Left colon (tissue), 2 donors: ENCODE results near the gene AIF1L. TPM values are rescaled to one million over a fixed set of nuclear protein-coding genes. Genes with fewer than 3 reads are reported as not detected.
A peak's percentile ranks its signal among the peaks of the same experiment; 100 is the strongest.
"Not testable (repeated sequence)": the region's sequence is repeated elsewhere in the genome, so short reads cannot be mapped to it uniquely, and the experiment has no call there.

Experiments
- ATAC-seq: fragments of 200-7000 bp; cut with Tn5 transposase; one replicate; pipeline ENCODE4 v1.9.1; 2020; ENCODE audit warnings: mild to moderate bottlenecking, moderate library complexity
- DNase-seq, 2 donors: peaks; one replicate each; pipeline ENCODE4 v3.0.0-alpha.2; 2020
- intact Hi-C, 2 donors: fragments of 100-400 bp; cut with DNase I in 1 of 2; cut with micrococcal nuclease in 1 of 2; formaldehyde crosslinking; loops; one replicate each; pipeline versions ENCODE4 v1.11.2 to v1.14.0; 2022; cut with DNase I, micrococcal nuclease
- total RNA-seq, 2 donors: library from RNA; stranded (reverse); fragmentation: NEBNext Ultra II Directional; extraction: Animal tissue kit (Norgen Biotek cat#: 25700); gene quantifications; one replicate each; pipeline ENCODE4 v1.2.1, GENCODE V29; 2021
- donor health status: DM: no; HTN: no; CAD: no.
- donor health status: DM: yes; HTN: yes; CAD: no.

Gene AIF1L
- total RNA-seq, 2 donors from 2014 or later = 2.7 to 3.7 TPM

GRCh38 chr9:131094622-131095021 is 1.7 kb upstream of the AIF1L start:
- DNase-seq = peak in 1 of 2 donors; percentile 11
- no peak for ATAC-seq
- intact Hi-C loops = no loop called here

DNA sequence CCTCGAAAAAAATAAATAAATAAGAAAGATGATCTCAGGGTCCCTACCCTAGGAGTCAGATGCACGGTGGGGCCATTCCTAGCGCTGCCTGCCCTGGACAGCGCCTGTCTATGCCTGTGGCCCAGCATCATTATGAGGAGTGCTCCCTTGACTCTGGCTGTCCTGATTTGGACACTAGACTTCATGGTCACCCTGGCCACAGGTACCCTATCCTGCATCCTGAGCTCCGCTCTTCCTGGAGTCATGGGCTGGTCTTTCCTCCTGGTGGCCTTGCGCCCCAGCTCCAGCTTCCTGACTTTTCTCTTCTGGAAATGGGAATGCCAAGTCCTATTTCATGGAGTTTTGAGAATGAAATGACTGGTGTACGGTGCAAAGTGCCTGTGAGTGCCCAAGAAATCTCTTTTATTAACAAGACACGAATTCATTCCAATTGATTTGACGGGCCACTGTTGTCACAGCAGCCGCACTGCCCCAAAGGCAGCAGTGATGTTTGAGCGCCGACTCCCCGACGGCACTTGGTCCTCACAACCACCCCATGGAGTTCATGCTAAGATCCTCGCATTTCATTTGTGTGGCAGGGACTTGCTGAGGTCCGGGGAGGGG is 564 bp upstream of the AIF1L start:
- intact Hi-C loops = no loop called here
- ATAC-seq (no peak), DNase-seq (no peak)

GRCh38 chr9:131097126-131097947 is 1.0 kb downstream of the AIF1L start:
- intact Hi-C loops = no loop called here
- ATAC-seq (no peak), DNase-seq (no peak)

DNA sequence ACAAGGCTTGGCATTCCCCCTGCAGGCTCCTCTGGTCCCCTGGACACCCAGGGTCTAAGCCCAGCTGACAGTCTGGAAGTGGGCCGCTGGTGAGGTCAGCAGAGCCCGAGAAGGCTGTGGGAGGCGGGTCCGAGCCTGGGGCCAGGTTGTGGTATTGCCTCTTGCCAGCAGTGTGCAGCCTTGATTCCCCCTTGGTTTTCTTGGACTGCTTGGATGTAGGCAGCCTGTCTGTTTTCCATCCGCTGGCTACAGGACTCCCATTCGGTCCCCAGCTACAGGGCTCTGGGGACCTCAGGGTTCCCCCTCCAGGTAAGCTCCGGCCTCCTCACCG is 1.6 kb downstream of the AIF1L start:
- intact Hi-C loops = no loop called here
- ATAC-seq (no peak), DNase-seq (no peak)

DNA sequence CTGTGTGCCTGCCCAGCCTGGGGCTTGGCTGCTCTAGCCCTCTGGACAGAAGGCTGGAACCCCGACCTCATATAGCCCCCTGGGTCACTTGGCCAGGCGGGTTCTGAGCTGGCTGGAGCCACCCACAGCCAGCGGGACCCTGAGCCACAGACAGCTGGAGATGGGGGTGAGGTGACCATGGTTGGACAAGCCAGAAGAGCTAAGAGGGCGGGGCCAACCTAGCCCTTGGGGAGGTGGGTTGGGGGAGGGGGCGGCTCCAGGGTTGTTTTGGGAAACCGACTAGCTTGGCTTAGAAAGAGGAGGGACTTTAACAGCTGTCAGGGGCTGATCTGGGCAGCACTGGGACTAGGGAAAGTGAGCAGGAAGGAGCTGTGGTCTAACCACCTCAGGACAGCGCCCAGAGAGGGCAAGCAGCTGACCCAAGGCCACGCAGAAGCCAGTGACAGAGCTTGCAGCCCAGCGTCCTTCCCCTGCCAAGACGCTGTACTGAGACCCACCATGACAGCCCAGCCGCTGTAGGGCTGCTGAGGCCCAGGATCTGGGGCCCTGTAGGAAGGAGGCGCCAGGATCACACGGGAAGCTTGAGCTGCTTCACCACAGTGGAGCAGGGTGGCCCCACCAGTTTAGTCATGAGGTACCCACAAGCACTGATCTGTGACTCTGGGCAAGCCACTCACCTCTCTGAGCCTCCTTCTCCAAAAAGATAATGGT is 2.2 kb downstream of the AIF1L start:
- intact Hi-C loops = no loop called here
- no peak for ATAC-seq
- no peak for DNase-seq

DNA sequence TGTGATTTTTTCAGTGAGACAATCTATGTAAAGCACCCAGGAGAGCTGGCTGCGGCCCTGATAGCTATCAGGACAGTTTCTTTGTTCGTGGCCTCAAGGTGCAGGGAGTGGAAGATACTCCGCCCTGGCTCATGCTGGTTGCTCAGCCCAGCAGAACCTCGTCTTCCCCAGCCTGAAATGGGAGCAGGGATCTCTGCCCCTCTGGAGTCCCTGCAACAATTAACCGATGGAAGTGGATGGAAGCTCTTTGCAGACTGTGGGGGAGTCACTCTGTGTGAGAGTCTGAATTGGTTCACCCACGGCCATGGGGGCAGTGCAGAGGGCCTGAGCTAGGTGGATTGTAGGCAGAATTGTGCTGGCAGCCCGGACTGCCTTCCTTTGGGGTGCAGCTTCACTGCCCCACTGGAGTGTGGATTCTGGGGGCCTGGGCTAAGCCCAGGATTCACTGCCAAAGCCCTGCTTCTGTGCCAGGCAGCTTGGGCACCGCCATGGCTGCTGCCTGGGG is 2.8 kb downstream of the AIF1L start:
- ATAC-seq = no peak
- intact Hi-C loops = no loop called here

DNA sequence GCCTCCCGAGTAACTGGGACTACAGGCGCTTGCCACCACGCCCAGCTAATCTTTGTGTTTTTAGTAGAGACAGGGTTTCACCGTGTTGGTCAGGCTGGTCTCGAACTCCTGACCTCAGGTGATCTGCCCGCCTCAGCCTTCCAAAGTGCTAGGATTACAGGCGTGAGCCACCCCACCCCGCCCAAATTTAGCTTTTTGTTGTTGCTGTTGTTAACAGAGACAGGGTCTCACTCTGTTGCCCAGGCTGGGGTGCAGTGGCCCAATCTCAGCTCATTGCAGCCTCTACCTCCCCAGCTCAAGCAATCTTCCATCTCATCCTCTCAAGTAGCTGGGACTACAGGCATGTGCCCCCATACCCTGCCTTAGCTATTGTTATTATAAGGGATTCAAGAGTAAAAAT is 3.5 kb downstream of the AIF1L start:
- intact Hi-C loops, ATAC-seq, DNase-seq: not testable (repeated sequence)

More for the DNA sequence above, 2.8 kb downstream of the AIF1L start:
- no peak for DNase-seq

DNA sequence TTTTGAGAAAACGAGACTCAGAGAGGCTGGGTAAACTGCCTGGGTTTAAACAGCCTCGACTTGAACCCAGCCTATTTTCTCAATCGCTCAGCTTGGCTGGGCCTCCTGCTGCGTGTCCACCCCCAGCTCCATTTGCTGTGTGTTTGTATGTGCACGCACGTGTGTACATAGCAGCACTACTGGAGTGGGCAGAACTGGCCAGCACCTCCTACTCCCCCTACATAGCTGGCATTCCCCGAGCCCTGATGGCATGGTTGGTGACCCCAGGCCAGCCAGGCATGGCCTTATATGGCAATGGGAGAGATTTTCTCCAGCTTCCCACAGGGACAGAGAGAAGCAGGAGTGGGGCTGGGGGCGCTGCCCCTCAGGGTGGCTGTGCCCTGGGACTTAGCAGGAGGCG is 4.1 kb downstream of the AIF1L start:
- DNase-seq = no peak

DNA sequence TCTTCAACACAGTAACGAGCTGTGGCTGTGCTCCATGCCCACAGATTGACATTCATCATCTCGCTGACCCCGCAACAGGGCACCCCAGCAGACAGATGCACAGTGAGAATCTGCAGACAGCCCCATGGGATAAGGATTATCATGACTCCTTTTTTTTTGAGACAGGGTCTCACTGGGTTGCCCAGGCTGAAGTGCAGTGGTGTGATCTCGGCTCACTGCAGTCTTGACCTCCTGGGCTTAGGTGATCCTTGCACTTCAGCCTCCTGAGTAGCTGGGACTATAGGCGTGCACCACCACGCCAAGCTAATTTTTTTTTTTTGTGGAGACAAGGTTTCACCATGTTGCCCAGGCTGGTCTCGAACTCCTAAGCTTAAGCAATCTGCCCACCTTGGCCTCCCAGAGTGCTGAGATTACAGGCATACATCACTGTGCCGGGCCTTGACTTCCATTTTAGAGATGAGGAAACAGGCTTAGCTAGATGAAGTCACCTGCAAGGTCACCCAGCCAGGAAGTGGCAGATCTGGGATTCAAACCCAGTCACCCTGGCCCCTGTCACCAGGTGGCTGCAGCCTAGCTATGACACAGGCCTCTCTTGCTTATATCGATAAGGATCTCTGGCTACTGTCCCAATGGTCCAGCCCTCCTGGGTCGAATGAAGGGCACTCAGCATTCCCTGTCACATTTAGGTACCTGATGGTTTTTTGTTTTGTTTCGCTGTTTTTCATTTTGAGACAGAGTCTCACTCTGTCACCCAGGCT is 5.1 kb downstream of the AIF1L start:
- intact Hi-C loops = no loop called here
- no peak for ATAC-seq
- no peak for DNase-seq

More for the DNA sequence above, 4.1 kb downstream of the AIF1L start:
- intact Hi-C loops = no loop called here
- ATAC-seq = no peak

GRCh38 chr9:131103024-131103423 is 6.7 kb downstream of the AIF1L start:
- DNase-seq = no peak
- intact Hi-C loops = no loop called here
- no peak for ATAC-seq

- ATAC-seq (no peak), DNase-seq (no peak)
- intact Hi-C loops = no loop called here
Observed at GRCh38 chr9:131103535-131103934, 7.2 kb downstream of the AIF1L start.

GRCh38 chr9:131104016-131104740 is 7.8 kb downstream of the AIF1L start:
- intact Hi-C loops = no loop called here
- ATAC-seq = no peak
- DNase-seq = no peak

DNA sequence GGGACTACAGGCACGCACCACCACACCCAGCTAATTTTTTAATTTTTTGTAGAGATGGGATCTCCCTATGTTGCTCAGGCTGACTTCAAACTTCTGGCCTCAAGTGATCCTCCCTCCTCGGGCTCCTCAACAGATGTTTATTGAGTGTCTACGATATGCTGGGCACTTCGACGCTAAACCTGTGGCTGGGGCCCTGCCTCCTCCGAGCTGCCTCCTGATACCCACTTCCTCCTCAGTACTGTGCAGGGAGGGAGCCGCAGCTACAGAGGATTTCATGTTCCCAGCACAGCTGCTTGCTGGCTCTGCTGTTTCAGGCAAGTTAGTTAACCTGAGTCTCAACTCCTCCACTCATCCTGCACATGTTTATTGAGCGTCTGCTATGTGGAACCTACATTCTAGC is 9.6 kb downstream of the AIF1L start:
- DNase-seq = no peak
- intact Hi-C loops = no loop called here
- ATAC-seq = no peak

GRCh38 chr9:131107760-131108159 is 11.4 kb downstream of the AIF1L start:
- DNase-seq (no peak), ATAC-seq (no peak)
- intact Hi-C loops = no loop called here

GRCh38 chr9:131111186-131111853 is 15.0 kb downstream of the AIF1L start:
- intact Hi-C loops = no loop called here
- DNase-seq (no peak), ATAC-seq (no peak)

- ATAC-seq = no peak
- intact Hi-C loops = no loop called here
- DNase-seq = peak in 1 of 2 donors; percentile 17
Observed at GRCh38 chr9:131111854-131112311, 15.6 kb downstream of the AIF1L start.

GRCh38 chr9:131112374-131113154 is 16.2 kb downstream of the AIF1L start:
- DNase-seq (peak in 1 of 2 donors; percentile 17), ATAC-seq (no peak)
- intact Hi-C loops = no loop called here
